ENCODE measurements around the gene GRIK4. TPM values are rescaled to one million over a fixed set of nuclear protein-coding genes. Genes with fewer than 3 reads are reported as not detected.
A peak's percentile ranks its signal among the peaks of the same experiment; 100 is the strongest.

Gene GRIK4
- total RNA-seq, 1 donor from 2014 or later: 0.06 TPM

GRCh38 chr11:121032546-121032945 is 521.0 kb downstream of the GRIK4 start:
- TF ChIP-seq CTCF (conservative IDR thresholded peaks at IDR 0.05; ENCODE audit: low read depth, low read length): peak; percentile 17
- H3K4me3 ChIP-seq (ENCODE audit: low read depth, low read length): no peak overlapping the region
- DNase-seq (ENCODE audit: low read depth): no peak

- DNase-seq (ENCODE audit: low read depth): no peak
- no peak overlapping the region for H3K4me3 ChIP-seq (ENCODE audit: low read depth, low read length)
- no peak for TF ChIP-seq CTCF (conservative IDR thresholded peaks at IDR 0.05; ENCODE audit: low read depth, low read length)
Measured at GRCh38 chr11:121033635-121034034, 522.1 kb downstream of the GRIK4 start.

GRCh38 chr11:121035169-121035755 is 523.7 kb downstream of the GRIK4 start:
- no peak for TF ChIP-seq CTCF (conservative IDR thresholded peaks at IDR 0.05; ENCODE audit: low read depth, low read length)
- no peak for DNase-seq (ENCODE audit: low read depth)

GRCh38 chr11:121035780-121036179 is 524.2 kb downstream of the GRIK4 start:
- TF ChIP-seq CTCF (conservative IDR thresholded peaks at IDR 0.05; ENCODE audit: low read depth, low read length): no peak
- DNase-seq (ENCODE audit: low read depth): no peak
- H3K4me3 ChIP-seq (ENCODE audit: low read depth, low read length): no peak overlapping the region

More at GRCh38 chr11:121035169-121035755, 523.7 kb downstream of the GRIK4 start:
- H3K4me3 ChIP-seq (ENCODE audit: low read depth, low read length): no peak overlapping the region

GRCh38 chr11:121037016-121037415 is 525.5 kb downstream of the GRIK4 start:
- no peak overlapping the region for H3K4me3 ChIP-seq (ENCODE audit: low read depth, low read length)
- TF ChIP-seq CTCF (conservative IDR thresholded peaks at IDR 0.05; ENCODE audit: low read depth, low read length): no peak
- no peak for DNase-seq (ENCODE audit: low read depth)

Other genes starting within 250 kb of the GRIK4 start
- 4.7 and 23.1 TPM in 2 replicates for gene TLCD5, start 186.4 kb upstream of the GRIK4 start, total RNA-seq
- 29.4 and 36.5 TPM in 2 replicates for gene ARHGEF12, start 175.3 kb upstream of the GRIK4 start, total RNA-seq